ENCODE measurements around the gene MAD1L1.

Gene MAD1L1

GRCh38 chr7:1928645-1929348 is 303.9 kb downstream of the MAD1L1 start:
- Histone ChIP-seq H3K36me3 (peaks cover 3% of the 10 kb centered on the region), H3K9me3 (no peaks in the 10 kb centered on the region), H3K4me3 (ENCODE audit: low read depth in 1 of 2, low read length in 1 of 2) (no peak overlapping the region), H3K27ac (no peak overlapping the region), H3K27me3 (no peaks in the 10 kb centered on the region), H3K4me1 (ENCODE audit: control insufficient read depth in 1 of 2, insufficient read depth in 1 of 2, low read depth in 1 of 2, low read length in 1 of 2) (no peaks in the 10 kb centered on the region)
- TF ChIP-seq, protein P1, sequence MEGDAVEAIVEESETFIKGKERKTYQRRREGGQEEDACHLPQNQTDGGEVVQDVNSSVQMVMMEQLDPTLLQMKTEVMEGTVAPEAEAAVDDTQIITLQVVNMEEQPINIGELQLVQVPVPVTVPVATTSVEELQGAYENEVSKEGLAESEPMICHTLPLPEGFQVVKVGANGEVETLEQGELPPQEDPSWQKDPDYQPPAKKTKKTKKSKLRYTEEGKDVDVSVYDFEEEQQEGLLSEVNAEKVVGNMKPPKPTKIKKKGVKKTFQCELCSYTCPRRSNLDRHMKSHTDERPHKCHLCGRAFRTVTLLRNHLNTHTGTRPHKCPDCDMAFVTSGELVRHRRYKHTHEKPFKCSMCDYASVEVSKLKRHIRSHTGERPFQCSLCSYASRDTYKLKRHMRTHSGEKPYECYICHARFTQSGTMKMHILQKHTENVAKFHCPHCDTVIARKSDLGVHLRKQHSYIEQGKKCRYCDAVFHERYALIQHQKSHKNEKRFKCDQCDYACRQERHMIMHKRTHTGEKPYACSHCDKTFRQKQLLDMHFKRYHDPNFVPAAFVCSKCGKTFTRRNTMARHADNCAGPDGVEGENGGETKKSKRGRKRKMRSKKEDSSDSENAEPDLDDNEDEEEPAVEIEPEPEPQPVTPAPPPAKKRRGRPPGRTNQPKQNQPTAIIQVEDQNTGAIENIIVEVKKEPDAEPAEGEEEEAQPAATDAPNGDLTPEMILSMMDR (IDR thresholded peaks at IDR 0.05), result no peak

DNA sequence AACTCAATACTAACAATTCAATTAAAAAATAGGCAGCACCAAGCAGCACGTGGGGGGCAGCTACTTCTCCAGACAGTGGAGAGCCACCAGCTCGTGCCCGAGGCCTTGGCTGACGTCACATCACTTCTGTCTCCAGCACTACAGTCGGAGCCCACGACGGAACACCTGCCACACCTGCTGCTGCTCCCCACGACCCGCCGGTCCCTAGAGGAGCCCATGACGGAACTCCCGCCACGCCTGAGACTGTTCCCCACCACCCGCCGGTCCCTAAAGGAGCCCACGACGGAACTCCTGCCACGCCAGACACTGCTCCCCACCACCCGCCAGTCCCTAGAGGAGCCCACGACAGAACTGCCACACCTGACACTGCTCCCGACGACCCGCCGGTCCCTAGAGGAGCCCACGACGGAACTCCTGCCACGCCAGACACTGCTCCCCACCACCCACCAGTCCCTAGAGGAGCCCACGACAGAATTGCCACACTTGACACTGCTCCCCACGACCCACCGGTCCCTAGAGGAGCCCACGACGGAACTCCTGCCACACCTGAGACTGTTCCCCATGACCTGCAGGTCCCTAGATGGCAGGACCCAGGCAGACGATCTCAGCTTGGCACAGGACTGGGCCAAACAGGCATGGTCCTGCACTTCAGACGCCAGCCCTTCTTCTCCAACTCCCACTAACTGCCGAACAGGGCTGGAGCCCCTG is 304.7 kb downstream of the MAD1L1 start:
- no peaks in the 10 kb centered on the region for H3K4me1 ChIP-seq (ENCODE audit: control insufficient read depth in 1 of 2, insufficient read depth in 1 of 2, low read depth in 1 of 2, low read length in 1 of 2)
- no peak overlapping the region for H3K27ac ChIP-seq
- no peak overlapping the region for H3K4me3 ChIP-seq (ENCODE audit: low read depth in 1 of 2, low read length in 1 of 2)
- peaks cover under 1% of the 10 kb centered on the region for H3K36me3 ChIP-seq
- H3K9me3 ChIP-seq, result no peaks in the 10 kb centered on the region
- TF ChIP-seq, protein P1 (IDR thresholded peaks at IDR 0.05), result no peak
- H3K27me3 ChIP-seq, result no peaks in the 10 kb centered on the region

DNA sequence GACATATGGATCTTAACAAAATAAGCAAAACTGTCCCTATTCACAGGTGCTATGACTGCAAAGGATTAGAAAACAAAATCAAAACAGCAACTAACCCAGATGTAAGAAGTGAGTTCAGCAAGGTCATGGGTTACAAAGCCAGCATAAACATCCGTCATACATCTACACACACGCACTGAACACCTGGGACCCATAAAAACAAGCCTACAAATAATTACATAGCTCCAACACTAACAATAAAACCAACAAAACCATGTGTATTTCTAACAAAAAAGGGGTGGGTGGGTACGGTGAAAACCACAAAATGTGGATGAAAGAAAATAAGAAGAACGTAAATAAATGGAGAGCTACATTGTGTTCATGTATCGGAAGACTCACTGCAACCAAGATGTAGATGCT is 305.8 kb downstream of the MAD1L1 start:
- H3K27me3 ChIP-seq, result no peaks in the 10 kb centered on the region
- no peaks in the 10 kb centered on the region for H3K9me3 ChIP-seq
- H3K4me1 ChIP-seq (ENCODE audit: control insufficient read depth in 1 of 2, insufficient read depth in 1 of 2, low read depth in 1 of 2, low read length in 1 of 2), result no peaks in the 10 kb centered on the region
- no peaks in the 10 kb centered on the region for H3K36me3 ChIP-seq
- TF ChIP-seq, protein P1 (IDR thresholded peaks at IDR 0.05), result no peak
- no peak overlapping the region for H3K27ac ChIP-seq
- no peak overlapping the region for H3K4me3 ChIP-seq (ENCODE audit: low read depth in 1 of 2, low read length in 1 of 2)

GRCh38 chr7:1925973-1926907 is 306.5 kb downstream of the MAD1L1 start:
- TF ChIP-seq, protein P1 (IDR thresholded peaks at IDR 0.05), result no peak
- no peak overlapping the region for H3K4me3 ChIP-seq (ENCODE audit: low read depth in 1 of 2, low read length in 1 of 2)
- H3K36me3 ChIP-seq, result no peaks in the 10 kb centered on the region
- no peaks in the 10 kb centered on the region for H3K4me1 ChIP-seq (ENCODE audit: control insufficient read depth in 1 of 2, insufficient read depth in 1 of 2, low read depth in 1 of 2, low read length in 1 of 2)
- H3K9me3 ChIP-seq, result no peaks in the 10 kb centered on the region
- no peak overlapping the region for H3K27ac ChIP-seq
- H3K27me3 ChIP-seq, result peaks cover 1% of the 10 kb centered on the region

DNA sequence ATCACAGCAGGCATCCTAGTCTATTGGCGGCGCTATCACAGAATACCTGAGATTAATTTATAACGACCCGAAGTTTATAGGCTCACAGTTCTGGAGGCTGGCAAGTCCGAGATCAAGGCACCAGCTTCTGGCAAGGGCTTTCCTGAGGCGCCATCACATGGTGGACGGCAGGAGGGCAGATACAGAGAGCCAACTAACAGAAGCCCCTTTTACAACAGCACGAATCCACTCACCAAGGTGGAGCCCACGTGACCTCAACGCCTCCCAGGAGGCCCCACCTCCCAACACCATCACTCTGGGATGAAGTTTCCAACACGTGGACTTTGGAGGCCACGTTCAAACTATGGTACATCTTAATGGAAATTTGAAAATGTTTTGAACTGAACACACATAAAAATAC is 307.4 kb downstream of the MAD1L1 start:
- TF ChIP-seq, protein P1 (IDR thresholded peaks at IDR 0.05), result no peak
- Histone ChIP-seq H3K27me3 (peaks cover 10% of the 10 kb centered on the region), H3K9me3 (no peaks in the 10 kb centered on the region), H3K4me1 (ENCODE audit: control insufficient read depth in 1 of 2, insufficient read depth in 1 of 2, low read depth in 1 of 2, low read length in 1 of 2) (peaks cover 0 to 2% of the 10 kb centered on the region in 2 experiments), H3K4me3 (ENCODE audit: low read depth in 1 of 2, low read length in 1 of 2) (no peak overlapping the region), H3K36me3 (no peaks in the 10 kb centered on the region), H3K27ac (no peak overlapping the region)
